K562 (cell line): Measurements from ENCODE around the gene ZNF107. TPM values are rescaled to one million over a fixed set of nuclear protein-coding genes. Genes with fewer than 3 reads are reported as not detected.

ENCODE experiments used
- ATAC-seq: fragments of 200-7000 bp; cut with Tn5 transposase; 3 replicates; pipeline ENCODE4 v1.9.1; 2020; ENCODE audit warnings: moderate library complexity
- BruUV-seq: library from RNA; stranded (reverse); fragments of 400-500 nt; replicated peaks from 2 replicates; lab custom pipeline; 2021; lab: Mats Ljungman, UMichigan
- CTCF ChIA-PET: fragments of 300-600 bp; formaldehyde crosslinking; extraction: SDS; loops from one replicate; lab custom pipeline; 2021; ENCODE audit warnings: low intra/inter-chr PET ratio; lab: Yijun Ruan, JAX
- POLR2A ChIA-PET: fragments of 300-600, 350-650 bp; sonication (Branson Sonifier 250); formaldehyde crosslinking; extraction: SDS; loops from one replicate; lab custom pipeline; 2021; ENCODE audit warnings: antibody characterized with exemption, inconsistent platforms; lab: Yijun Ruan, JAX
- DNase-seq, 4 experiments: peaks; one replicate each; pipeline versions ENCODE4 v3.0.0 to v3.0.0-alpha.2; 2011 to 2018; ENCODE audit warnings: low spot score in 3 of 4, mixed read lengths in 3 of 4; ENCODE audit errors: extremely low read depth in 1 of 4
- FAIRE-seq: peaks from 2 replicates; lab custom pipeline; 2011; peaks lifted over from hg19 to GRCh38; lab: Jason Lieb, UNC
- H2AFZ ChIP-seq: 2 replicates; pipeline ENCODE4 v1.6.0; 2011; ENCODE audit warnings: low read depth, low read length, control low read depth, inconsistent platforms
- H3K27ac ChIP-seq: fragments of 200-600 bp; 3 replicates; pipeline ENCODE4 v1.8.0; 2011; ENCODE audit warnings: low read depth, mild to moderate bottlenecking, control low read depth, inconsistent platforms, low read length, moderate library complexity, mixed read lengths; ENCODE audit errors: extremely low read depth
- H3K27me3 ChIP-seq, 2 experiments: fragments of 300-600 bp in 1 of 2; 2 replicates in 1 of 2; 3 replicates in 1 of 2; pipeline versions ENCODE4 v1.6.0 to v1.8.0; 2011; ENCODE audit warnings: inconsistent platforms in 2 of 2, low read length in 2 of 2, mild to moderate bottlenecking in 1 of 2, mixed read lengths in 1 of 2, moderate library complexity in 1 of 2; ENCODE audit not compliant: control insufficient read depth in 2 of 2, insufficient read depth in 2 of 2
- H3K36me3 ChIP-seq: fragments of 300-600 bp; 3 replicates; pipeline ENCODE4 v1.8.0; 2011; ENCODE audit warnings: mild to moderate bottlenecking, low read length, inconsistent platforms; ENCODE audit not compliant: control insufficient read depth, insufficient read depth
- H3K4me1 ChIP-seq, 2 experiments: fragments of 200-600 bp in 1 of 2; replicated peaks in 1 of 2; 2 replicates in 1 of 2; 3 replicates in 1 of 2; pipeline versions ENCODE4 v1.5.1 to v1.8.0; 2011; ENCODE audit warnings: inconsistent platforms in 2 of 2, low read length in 2 of 2, mild to moderate bottlenecking in 1 of 2, mixed read lengths in 1 of 2, moderate library complexity in 1 of 2; ENCODE audit not compliant: control insufficient read depth in 2 of 2, insufficient read depth in 2 of 2
- H3K4me2 ChIP-seq: 2 replicates; pipeline ENCODE4 v1.6.1; 2011; ENCODE audit warnings: low read length, control low read depth, inconsistent platforms, mixed read lengths; ENCODE audit not compliant: insufficient read depth
- H3K4me3 ChIP-seq: fragments of 200-600 bp; sonication (generic), shearing (Covaris generic); 2 replicates; pipeline ENCODE4 v1.5.1; 2016; ENCODE audit warnings: control low read depth, inconsistent platforms
- H3K79me2 ChIP-seq: fragments of 200-600 bp; 3 replicates; pipeline ENCODE4 v1.8.0; 2011; ENCODE audit warnings: low read length, inconsistent platforms; ENCODE audit not compliant: control insufficient read depth, insufficient read depth
- H3K9ac ChIP-seq, 2 experiments: 2 replicates each; pipeline versions ENCODE4 v1.6.0 to v1.6.1; 2011; ENCODE audit warnings: low read depth in 2 of 2, low read length in 2 of 2, control low read depth in 1 of 2, inconsistent platforms in 1 of 2, mild to moderate bottlenecking in 1 of 2, mixed read lengths in 1 of 2; ENCODE audit not compliant: insufficient read depth in 1 of 2
- H3K9me1 ChIP-seq: one replicate; pipeline ENCODE4 v1.6.0; 2011; ENCODE audit warnings: inconsistent platforms, mild to moderate bottlenecking, low read length, moderate library complexity; ENCODE audit not compliant: control insufficient read depth, insufficient read depth
- H3K9me3 ChIP-seq: replicated peaks from 2 replicates; pipeline ENCODE4 v1.5.1; 2011; ENCODE audit warnings: low read depth, low read length, inconsistent platforms; ENCODE audit not compliant: control insufficient read depth, insufficient read depth
- H4K20me1 ChIP-seq: replicated peaks from 2 replicates; pipeline ENCODE4 v1.6.1; 2011; ENCODE audit warnings: low read length, inconsistent platforms, mixed read lengths; ENCODE audit not compliant: control insufficient read depth, insufficient read depth
- CC2D1A ChIP-seq: fragments of 450-650 bp; IDR thresholded peaks from 2 replicates; pipeline ENCODE4 v1.6.1; 2017; ENCODE audit warnings: mild to moderate bottlenecking
- CEBPB ChIP-seq: fragments of 450-650 bp; IDR thresholded peaks from 2 replicates; pipeline ENCODE4 v1.6.1; 2016; ENCODE audit warnings: missing genetic modification characterization, missing compliant biosample characterization
- CEBPG ChIP-seq, 3 experiments: fragments of 200-800 bp in 1 of 3; sonication (Bioruptor generic) in 1 of 3; sonication (generic) in 1 of 3; formaldehyde crosslinking in 1 of 3; IDR thresholded peaks in 2 of 3; conservative IDR thresholded peaks in 1 of 3; 2 replicates each; pipeline versions ENCODE4 v1.6.1 to v1.8.0; 2016 to 2022; ENCODE audit warnings: missing compliant biosample characterization in 2 of 3, missing genetic modification characterization in 2 of 3, mild to moderate bottlenecking in 1 of 3, missing genetic modification reagents in 1 of 3
- PHF8 ChIP-seq: fragments of 200-600 bp; sonication (generic); IDR thresholded peaks from 2 replicates; pipeline ENCODE4 v1.6.1; 2012; ENCODE audit warnings: mixed run types, mild to moderate bottlenecking, inconsistent platforms, low read length, moderate library complexity, borderline replicate concordance
- RHOXF2B ChIP-seq: fragments of 250-450 bp; sonication (Bioruptor Pico); conservative IDR thresholded peaks from 2 replicates; pipeline ENCODE4 v1.5.1; 2021
- WGBS: fragments of 100-300 bp; shearing (Covaris generic); methylation state at CpG from one replicate; pipeline ENCODE4 v1.1.6; 2016; ENCODE audit warnings: low coverage, mixed read lengths; ENCODE audit not compliant: insufficient coverage; ENCODE audit errors: missing lambda C conversion rate; 5-methylcytosine and 5-hydroxymethylcytosine counted together
- in situ Hi-C: fragments of 300-500 bp; cut with MboI; formaldehyde crosslinking; loops from 4 replicates; pipeline ENCODE4 v1.15.0; 2018; ENCODE audit warnings: inconsistent platforms, mixed read lengths
- intact Hi-C: fragments of 100-400 bp; cut with micrococcal nuclease; formaldehyde crosslinking; loops from 2 replicates; pipeline ENCODE4 v1.14.2; 2022
- polyA plus RNA-seq, 8 experiments: library from polyadenylated mRNA; depleted of rRNA in 4 of 8; stranded (reverse) in 5 of 8; unstranded in 3 of 8; fragments of >200 nt; fragmentation: Nextera tagmentation in 2 of 8; fragmentation: Illumina TruSeq in 1 of 8; extraction: Ambion mirVana in 2 of 8; extraction: Trizol in 1 of 8; gene quantifications; 2 replicates each; pipeline versions ENCODE4 v1.2.1 to v1.2.3, GENCODE V29; 2011 to 2014; ENCODE audit warnings: inconsistent platforms in 1 of 8, missing spikeins in 1 of 8
- total RNA-seq, 7 experiments: library from RNA; depleted of rRNA in 6 of 7; stranded (reverse); fragments of >200 nt in 6 of 7; fragmentation: Illumina TruSeq in 2 of 7; extraction: Trizol in 2 of 7; gene quantifications; 2 replicates each; pipeline versions ENCODE4 v1.2.1 to v1.2.3, GENCODE V29; 2011 to 2021; ENCODE audit warnings: low replicate concordance in 1 of 7

The ZNF107 gene
- total and polyA plus RNA-seq, 9 of the 15 experiments (the other 6 are each of a cell fraction or from before 2014, with no cell fraction given) = 2.4 to 14.2 (median 7.9) TPM

GRCh38 chr7:64632029-64632428 is 33.9 kb upstream of the ZNF107 start (continued):
- no peak for TF ChIP-seq RHOXF2B (CRISPR knock-in tag)
- TF ChIP-seq, all 486 proteins: peak for 2

- in situ Hi-C loops = loop anchor here (25.0 kb wide), 1 partner anchor 679 kb away; no protein-coding TSS in a partner anchor
- WGBS = 2% methylated on average over 3 of the region's 3 CpGs
Measured at GRCh38 chr7:64633401-64633800, 32.5 kb upstream of the ZNF107 start.

More at GRCh38 chr7:64633401-64633800, 32.5 kb upstream of the ZNF107 start:
- FAIRE-seq = no peak
- no peak overlapping the region for H3K4me3 ChIP-seq
- CTCF ChIA-PET = no interaction called here
- intact Hi-C loops = no loop called here
- no peaks in the 10 kb centered on the region for H3K4me1 ChIP-seq
- TF ChIP-seq PHF8 = no peak
- TF ChIP-seq CC2D1A = no peak
- TF ChIP-seq CEBPG (CRISPR knock-in tag; IDR thresholded peaks at IDR 0.05) = no peak
- TF ChIP-seq CEBPG (tag; conservative IDR thresholded peaks at IDR 0.05 in 1 of 2, IDR thresholded peaks at IDR 0.05 in 1 of 2) = peak; percentile 16 to 23; a peak in 1 of 4 replicates
- peak; percentile 71 for TF ChIP-seq CEBPB (tag)
- TF ChIP-seq, all 486 proteins: peak for 2
- BruUV-seq = no TSS peak
- H3K27me3 ChIP-seq = no peaks in the 10 kb centered on the region
- H3K4me2 ChIP-seq = no peak overlapping the region
- H3K27ac ChIP-seq = no peak overlapping the region
- no peaks in the 10 kb centered on the region for H3K79me2 ChIP-seq
- no peak overlapping the region for H2AFZ ChIP-seq
- peaks cover 8% of the 10 kb centered on the region; the same call in 1 of the 2 replicates for H3K9me3 ChIP-seq
- no peak for DNase-seq
- H3K9ac ChIP-seq = no peak overlapping the region
- no peaks in the 10 kb centered on the region for H3K36me3 ChIP-seq
- no peaks in the 10 kb centered on the region for H3K9me1 ChIP-seq
- ATAC-seq = no peak
- H4K20me1 ChIP-seq = no peaks in the 10 kb centered on the region
- POLR2A ChIA-PET = no interaction called here
